PFSK-1 (cell line): ENCODE measurements around the gene RABGAP1L.

ENCODE experiments used
- REST ChIP-seq, 2 experiments: IDR thresholded peaks; 2 replicates each; pipeline versions ENCODE4 v1.6.1 to v1.8.0; 2011 to 2012; ENCODE audit warnings: low read depth in 2 of 2, low read length in 2 of 2, control low read depth in 1 of 2, inconsistent platforms in 1 of 2, mild to moderate bottlenecking in 1 of 2, moderate library complexity in 1 of 2; ENCODE audit not compliant: insufficient read depth in 1 of 2
- SIN3A ChIP-seq: IDR thresholded peaks from 2 replicates; pipeline ENCODE4 v1.6.1; 2012; ENCODE audit warnings: mild to moderate bottlenecking, low read length, moderate library complexity, borderline replicate concordance; ENCODE audit not compliant: insufficient read depth
- TAF1 ChIP-seq: IDR thresholded peaks from 2 replicates; pipeline ENCODE4 v1.6.1; 2012; ENCODE audit warnings: low read length, control low read depth, borderline replicate concordance; ENCODE audit not compliant: insufficient read depth

GRCh38 chr1:174164826-174165225 lies 5.5 kb downstream of the RABGAP1L start:
- TF ChIP-seq SIN3A: no peak
- no peak for TF ChIP-seq REST (IDR thresholded peaks at IDR 0.05; ENCODE audit: insufficient read depth in 1 of 2, low read depth in 2 of 2, low read length in 2 of 2)
- no peak for TF ChIP-seq TAF1
